ENCODE data around the gene ST6GALNAC4.
"Not testable (repeated sequence)": the region's sequence is repeated elsewhere in the genome, so short reads cannot be mapped to it uniquely, and the experiment has no call there.

The ST6GALNAC4 gene

DNA sequence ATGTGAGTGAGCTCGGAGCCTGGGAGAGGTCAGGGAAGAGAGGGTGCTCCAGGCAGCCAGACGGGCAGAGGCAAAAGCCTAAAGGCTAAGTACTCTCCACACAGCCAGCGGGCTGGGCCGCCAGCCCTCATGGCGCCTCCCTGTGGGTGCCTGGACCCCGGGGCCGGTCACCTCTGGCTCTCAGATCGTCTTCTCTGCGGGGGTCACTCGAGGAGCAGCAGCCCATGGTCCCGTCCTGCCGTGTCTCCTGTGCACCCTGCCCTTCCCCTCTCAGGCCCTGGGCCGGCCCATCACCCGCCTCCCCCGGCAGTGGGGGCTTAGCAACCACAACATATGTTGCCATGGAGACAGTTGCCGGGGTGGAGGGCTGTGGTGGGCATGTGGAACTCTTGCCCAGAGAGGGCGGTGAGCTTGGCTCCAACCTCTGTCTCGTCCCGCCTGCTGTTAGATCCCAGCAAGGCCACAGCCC, 43.6 kb downstream of the ST6GALNAC4 start:
- in situ Hi-C loops (cut with HindIII; ENCODE audit: low sequenced_read_pairs), result no loop called here
- TF ChIP-seq, protein P1, sequence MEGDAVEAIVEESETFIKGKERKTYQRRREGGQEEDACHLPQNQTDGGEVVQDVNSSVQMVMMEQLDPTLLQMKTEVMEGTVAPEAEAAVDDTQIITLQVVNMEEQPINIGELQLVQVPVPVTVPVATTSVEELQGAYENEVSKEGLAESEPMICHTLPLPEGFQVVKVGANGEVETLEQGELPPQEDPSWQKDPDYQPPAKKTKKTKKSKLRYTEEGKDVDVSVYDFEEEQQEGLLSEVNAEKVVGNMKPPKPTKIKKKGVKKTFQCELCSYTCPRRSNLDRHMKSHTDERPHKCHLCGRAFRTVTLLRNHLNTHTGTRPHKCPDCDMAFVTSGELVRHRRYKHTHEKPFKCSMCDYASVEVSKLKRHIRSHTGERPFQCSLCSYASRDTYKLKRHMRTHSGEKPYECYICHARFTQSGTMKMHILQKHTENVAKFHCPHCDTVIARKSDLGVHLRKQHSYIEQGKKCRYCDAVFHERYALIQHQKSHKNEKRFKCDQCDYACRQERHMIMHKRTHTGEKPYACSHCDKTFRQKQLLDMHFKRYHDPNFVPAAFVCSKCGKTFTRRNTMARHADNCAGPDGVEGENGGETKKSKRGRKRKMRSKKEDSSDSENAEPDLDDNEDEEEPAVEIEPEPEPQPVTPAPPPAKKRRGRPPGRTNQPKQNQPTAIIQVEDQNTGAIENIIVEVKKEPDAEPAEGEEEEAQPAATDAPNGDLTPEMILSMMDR (IDR thresholded peaks at IDR 0.05; ENCODE audit: low read depth, low read length), result no peak
- no peak overlapping the region for H3K4me3 ChIP-seq (ENCODE audit: low read depth, low read length)
- DNase-seq (ENCODE audit: low read depth, low spot score), result peak; percentile 32

DNA sequence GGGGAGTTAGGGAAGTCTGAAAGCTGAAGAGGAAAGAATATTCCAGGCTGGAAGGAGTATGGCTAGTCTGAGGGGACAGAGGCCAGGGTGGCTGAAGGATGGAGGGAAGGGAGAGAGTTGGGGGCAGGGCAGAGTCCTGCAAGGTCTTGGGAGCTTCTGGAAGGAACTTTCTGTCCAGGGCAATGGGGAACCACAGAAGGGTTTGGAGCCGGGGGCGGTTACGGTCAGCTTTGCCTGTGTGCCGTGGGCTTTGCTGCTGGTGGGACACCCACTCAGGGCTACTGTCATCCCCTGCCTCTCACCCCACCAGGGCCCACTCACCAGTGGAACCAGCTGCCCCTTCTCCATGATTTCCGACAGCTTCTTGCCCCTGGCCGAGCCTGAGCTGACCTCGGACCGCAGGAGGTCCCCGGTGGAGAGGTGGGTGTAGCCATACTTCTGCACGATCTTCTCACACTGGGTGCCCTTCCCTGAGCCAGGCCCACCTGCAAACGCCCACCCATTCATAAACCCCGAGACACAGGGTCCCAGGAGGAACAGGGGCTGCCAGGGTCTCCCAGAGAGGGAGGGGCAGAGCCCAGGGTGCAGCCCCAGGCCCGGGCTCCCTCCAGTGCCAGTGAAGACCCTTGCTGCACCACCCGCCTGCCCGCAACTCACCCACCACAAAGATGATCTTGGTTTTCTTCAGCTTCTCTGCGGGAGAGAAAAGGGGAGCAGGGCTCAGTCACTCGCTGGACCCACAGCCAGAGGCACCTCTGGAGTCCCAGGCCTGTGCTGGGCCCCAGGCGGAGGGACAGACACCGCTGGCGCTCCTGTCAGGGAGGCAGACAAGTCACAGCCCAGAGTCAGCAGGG, 44.2 kb downstream of the ST6GALNAC4 start:
- in situ Hi-C loops (cut with HindIII; ENCODE audit: low sequenced_read_pairs), result no loop called here
- no peak for DNase-seq (ENCODE audit: low read depth, low spot score)
- no peak overlapping the region for H3K4me3 ChIP-seq (ENCODE audit: low read depth, low read length)
- TF ChIP-seq, protein P1 (IDR thresholded peaks at IDR 0.05; ENCODE audit: low read depth, low read length), result no peak

DNA sequence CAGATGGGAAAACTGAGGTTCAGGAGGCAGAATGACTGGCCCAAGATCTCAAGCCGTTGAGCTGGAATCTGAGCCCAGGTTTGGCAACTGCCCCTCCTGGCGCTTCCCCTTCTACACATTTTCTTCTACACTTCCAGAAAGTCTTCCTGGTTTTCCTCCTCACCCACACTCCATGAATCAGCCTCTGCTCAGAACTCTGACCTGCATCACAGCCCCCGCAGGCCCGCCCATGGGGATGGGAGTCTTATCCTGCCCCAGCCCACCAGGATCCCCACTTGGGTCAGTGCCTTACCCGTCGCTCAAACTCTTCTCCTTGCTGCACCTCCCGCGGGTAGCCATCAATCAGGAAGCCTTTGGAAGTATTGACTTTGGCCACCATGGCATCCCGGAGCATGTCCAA, 45.3 kb downstream of the ST6GALNAC4 start:
- in situ Hi-C loops (cut with HindIII; ENCODE audit: low sequenced_read_pairs), result no loop called here
- DNase-seq (ENCODE audit: low read depth, low spot score), result no peak
- TF ChIP-seq, protein P1 (IDR thresholded peaks at IDR 0.05; ENCODE audit: low read depth, low read length), result no peak

DNA sequence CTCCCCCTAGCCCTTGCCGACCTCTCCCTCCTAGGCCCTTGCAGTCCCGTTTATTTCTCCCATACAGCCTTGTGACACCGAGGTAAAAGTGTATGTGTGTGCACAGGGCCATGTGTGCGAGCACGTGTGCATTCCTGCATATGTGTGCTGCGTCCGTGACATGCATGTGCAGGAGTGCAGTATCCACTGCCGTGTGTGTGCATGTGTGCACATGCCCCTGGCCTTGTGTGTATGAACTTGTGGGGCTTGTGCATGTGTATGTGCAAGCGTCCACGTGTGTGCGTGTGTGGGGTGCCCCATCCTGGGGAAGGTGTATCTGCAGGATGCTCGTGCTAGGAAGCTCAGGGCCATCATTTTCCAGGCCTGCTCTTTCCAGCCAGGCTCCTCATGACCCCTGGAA, 46.0 kb downstream of the ST6GALNAC4 start:
- H3K4me3 ChIP-seq (ENCODE audit: low read depth, low read length), result no peak overlapping the region
- no peak for DNase-seq (ENCODE audit: low read depth, low spot score)
- TF ChIP-seq, protein P1 (IDR thresholded peaks at IDR 0.05; ENCODE audit: low read depth, low read length), result no peak
- in situ Hi-C loops (cut with HindIII; ENCODE audit: low sequenced_read_pairs), result no loop called here

More for the DNA sequence above, 45.3 kb downstream of the ST6GALNAC4 start:
- no peak overlapping the region for H3K4me3 ChIP-seq (ENCODE audit: low read depth, low read length)

DNA sequence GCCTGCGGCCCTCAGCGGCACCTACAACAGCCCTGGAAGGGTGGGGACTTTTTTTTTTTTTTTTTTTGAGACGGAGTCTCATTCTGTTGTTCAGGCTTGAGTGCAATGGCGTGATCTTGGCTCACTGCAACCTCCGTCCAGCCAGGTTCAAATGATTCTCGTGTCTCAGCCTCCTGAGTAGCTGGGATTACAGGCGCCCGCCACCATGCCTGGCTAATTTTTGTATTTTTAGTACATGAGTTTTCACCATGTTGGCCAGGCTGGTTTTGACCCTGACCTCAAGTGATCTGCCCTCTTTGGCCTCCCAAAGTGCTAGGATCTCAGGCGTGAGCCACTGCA, 46.7 kb downstream of the ST6GALNAC4 start:
- DNase-seq (ENCODE audit: low read depth, low spot score); in situ Hi-C loops (cut with HindIII; ENCODE audit: low sequenced_read_pairs); H3K4me3 ChIP-seq (ENCODE audit: low read depth, low read length): not testable (repeated sequence)

DNA sequence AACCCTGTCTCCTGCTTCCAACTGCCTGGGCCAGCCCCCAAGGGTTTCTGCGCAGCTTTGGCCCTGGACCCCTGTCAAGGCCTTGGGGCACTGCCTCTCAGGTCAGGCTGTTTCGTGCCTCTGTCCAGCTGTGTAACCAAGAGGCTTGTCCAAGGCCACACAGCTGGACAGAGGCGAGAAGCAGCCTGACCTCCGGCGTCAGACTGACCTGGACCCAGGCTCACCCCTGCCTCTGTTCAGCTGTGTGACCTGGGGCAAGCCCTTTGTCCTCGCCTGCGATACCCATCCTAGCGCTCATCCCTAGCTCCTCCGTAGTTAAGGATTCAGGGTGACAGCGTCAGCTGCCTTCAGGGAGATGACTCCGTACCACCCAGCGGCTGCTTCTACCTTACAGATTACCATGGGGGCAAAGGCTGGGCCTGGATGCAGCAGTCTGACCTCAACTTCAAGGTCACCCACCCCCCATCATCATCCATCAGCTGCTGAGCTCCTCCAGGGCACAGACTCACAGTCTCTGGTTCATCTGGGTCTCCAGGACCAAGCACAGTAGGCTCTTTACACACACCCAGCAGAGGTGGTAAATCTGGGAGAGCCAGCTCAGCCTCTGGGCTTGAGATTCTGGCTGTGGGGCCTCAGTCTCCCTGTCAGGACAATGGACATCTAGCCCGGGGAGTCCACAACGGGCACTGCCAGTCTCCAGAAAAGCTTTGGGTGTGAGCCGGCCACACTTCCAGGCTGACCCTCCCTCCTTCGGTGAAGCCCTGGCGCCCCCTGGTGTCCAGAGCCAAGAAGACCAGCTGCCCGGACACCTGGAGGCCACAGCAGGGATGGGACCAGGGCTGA, 47.3 kb downstream of the ST6GALNAC4 start:
- peak; percentile 73 for DNase-seq (ENCODE audit: low read depth, low spot score)

More for the DNA sequence above, 47.3 kb downstream of the ST6GALNAC4 start:
- in situ Hi-C loops (cut with HindIII; ENCODE audit: low sequenced_read_pairs), result no loop called here
- no peak overlapping the region for H3K4me3 ChIP-seq (ENCODE audit: low read depth, low read length)
- TF ChIP-seq, protein P1 (IDR thresholded peaks at IDR 0.05; ENCODE audit: low read depth, low read length), result peak; percentile 95

All from astrocyte of the spinal cord (primary cell).